Measurements from ENCODE around the gene STK35.
A peak's percentile ranks its signal among the peaks of the same experiment; 100 is the strongest.

Gene STK35

DNA sequence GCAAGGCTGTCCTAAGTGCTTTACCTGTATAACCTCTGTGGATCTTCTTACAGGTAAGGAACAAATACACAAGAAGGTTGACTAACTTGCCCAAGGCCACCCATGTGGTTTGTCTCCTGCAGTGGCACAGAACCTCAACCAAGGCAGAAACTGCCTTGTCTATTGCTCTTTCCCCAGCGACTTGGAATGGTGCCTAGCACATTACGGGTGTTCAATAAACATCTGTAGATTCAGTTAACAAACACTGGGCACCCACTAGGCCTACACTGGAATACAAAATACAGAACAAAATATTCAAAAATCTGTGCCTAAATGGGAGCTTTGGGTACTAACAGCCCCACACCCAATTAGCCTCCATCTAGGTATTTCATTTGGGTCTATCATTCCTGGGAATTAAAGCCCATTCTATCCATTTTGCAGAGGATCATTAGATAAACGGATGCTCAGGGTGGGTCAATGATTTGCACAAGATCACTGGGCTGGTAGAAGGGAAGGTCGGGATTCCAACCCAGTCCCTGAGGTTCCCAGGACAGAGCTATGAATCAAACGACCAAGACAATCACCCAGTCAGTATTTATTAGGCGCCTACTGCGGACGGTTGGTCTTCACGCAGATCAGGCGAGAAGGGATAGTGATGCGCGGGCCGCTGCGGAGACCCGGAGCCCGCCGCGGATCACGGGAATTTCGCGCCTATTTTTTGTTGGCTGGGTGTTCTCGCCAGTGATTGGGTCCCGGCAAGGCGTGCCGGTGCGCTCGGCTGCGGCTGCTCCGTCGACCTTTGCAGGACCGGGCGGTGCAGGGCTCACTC is at the start of gene STK35:
TSS of gene STK35 (plus strand) at position 771 of the 808 bp plus-strand sequence. CDS start 55 bp downstream, outside the sequence.
- peak in 1 of 2 donors; percentile 53 for DNase-seq (ENCODE audit: low read depth in 1 of 2, low spot score in 1 of 2)

DNA sequence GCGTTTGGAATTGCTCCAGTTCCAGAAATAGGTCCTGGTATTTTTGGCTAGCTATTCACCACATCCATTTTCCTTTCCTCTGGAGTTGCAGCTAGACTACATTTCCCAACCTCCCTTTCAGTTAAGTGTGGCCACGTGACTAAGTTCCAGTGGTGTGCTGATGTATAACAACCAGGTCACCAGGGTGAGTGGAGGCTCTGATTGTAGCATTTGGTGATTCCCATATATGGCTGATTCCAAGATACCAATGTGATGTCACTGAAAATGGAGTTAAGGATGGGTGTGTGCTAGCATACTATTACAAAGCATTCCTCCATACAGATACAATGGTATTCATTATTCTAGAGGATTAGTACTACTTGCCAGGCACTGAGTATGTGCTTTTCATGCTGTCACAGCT is 49.7 kb upstream of the STK35 start:
- DNase-seq (ENCODE audit: low read depth in 1 of 2, low spot score in 1 of 2): no peak

DNA sequence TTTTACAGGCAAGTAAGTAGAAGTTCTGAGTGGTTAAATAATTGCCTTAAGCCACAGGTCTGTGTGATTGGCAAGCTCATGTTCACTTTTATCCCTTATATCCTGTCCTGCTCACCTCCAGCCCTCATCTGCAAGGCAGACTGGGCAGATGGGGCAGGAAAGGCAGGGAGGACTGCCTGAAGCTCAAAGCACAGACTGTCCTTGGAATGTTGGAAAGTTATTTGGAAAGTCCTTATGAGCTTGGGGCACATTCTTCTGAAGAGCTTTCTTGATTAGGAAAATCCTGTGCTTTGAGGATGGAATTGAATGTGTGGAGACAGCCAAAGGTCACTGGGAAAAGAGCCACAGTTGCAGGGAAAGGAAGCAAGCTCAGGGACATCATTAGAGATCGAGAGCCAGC is 48.9 kb upstream of the STK35 start:
- no peak for DNase-seq (ENCODE audit: low read depth in 1 of 2, low spot score in 1 of 2)

DNA sequence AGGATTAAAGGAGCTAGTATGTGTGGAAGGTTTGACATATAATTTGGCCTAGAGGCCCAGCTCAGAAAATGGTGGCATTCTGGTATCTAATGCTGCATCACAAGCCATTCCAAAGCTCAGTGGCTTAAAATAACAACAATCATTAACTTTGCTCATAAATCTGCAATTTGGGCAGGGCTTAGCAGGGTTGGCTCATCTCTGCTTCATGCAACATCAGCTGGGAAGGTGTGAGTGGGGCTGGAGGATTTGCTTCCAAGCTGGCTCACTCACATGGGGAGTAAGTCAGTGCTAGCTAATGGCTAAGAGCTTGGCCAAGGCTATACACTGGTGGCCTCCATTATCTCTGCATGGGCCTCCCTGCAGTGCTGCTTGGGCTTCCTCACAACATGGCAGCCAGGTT is 48.0 kb upstream of the STK35 start:
- DNase-seq (ENCODE audit: low read depth in 1 of 2, low spot score in 1 of 2): no peak

DNA sequence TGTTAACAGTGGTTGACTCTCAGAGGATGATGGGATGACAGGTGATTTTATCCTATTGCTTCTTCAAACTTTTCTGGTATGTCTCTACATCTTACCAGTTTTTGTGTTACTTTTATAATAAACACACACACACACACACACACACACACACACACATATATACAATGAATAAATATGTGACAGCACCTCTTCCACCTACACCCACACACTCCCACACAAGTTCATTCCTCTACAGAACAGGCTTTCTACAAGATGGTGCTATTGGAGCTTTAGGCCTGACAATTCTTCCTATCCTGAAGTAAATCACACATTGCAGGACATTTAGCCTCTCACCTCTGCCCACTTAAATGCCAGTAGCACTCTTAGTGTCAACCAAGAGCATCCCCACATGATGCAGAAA is 46.7 kb upstream of the STK35 start:
- DNase-seq (ENCODE audit: low read depth in 1 of 2, low spot score in 1 of 2): no peak

DNA sequence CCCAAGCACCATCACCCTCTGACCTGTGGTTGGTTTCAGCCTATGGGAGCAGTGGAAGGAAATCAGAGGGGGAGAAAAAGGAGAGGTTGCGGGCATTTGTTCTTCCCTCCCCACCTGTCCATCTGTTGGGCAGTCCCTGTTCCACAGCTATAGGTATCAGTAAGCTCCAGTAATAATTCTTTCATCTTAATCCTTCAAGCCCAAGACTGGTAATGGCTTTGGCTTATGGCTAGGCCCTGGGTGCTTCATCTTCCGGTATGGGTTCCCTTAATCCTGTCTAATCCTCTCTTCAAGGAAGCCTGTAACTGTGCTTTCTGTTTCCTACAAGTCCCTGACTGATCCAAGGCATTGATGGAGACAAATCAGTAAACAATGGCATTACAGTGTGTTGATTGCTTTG is 42.2 kb upstream of the STK35 start:
- DNase-seq (ENCODE audit: low read depth in 1 of 2, low spot score in 1 of 2): no peak

DNA sequence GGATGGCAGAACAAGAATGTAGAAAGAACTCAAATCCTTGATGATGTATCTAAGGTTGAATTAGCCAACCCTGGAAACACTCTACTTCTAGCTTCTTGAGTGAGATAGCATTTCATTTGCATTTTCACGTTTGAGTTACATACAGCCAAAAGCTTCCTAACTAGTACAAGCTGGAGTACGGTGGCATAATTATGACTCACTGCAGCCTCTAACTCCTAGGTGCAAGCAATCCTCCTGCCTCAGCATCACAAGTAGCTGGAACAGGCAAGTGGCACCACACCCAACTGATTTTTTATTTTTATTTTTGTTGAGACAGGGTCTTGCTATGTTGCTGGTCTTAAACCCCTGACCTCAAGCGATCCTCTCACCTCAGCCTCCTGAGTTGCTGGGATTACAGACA is 36.5 kb upstream of the STK35 start:
- no peak for DNase-seq (ENCODE audit: low read depth in 1 of 2, low spot score in 1 of 2)

DNA sequence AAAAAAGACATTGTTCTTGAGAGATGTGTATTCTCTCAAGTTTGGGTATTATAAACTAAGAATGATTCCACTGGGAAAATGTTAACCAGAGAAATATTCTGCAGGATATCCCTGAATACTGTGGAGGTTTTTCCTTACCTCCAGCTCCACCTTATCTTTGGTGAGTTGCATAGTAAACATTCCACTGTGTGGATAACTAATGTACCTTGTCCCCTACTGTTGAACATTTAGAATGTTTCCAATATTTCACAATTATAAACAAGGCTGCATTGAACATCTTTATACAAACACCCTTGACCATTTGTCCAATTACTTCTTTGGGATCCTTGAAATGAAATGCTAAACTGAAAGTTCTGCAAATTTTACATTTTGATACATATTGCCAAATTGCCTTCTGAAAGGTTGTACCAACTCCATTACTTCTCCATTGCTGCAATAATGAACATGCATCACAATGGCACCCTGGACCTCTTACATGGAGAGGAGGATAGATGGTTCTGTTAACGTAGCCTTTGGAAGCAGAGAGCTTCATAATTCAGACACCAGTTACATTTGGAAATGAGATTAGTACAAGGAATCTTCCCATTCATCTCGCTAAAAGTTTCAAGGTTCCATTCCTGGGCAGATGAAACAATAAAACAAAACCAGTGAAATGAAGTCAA is 35.0 kb upstream of the STK35 start:
- no peak for DNase-seq (ENCODE audit: low read depth in 1 of 2, low spot score in 1 of 2)

DNA sequence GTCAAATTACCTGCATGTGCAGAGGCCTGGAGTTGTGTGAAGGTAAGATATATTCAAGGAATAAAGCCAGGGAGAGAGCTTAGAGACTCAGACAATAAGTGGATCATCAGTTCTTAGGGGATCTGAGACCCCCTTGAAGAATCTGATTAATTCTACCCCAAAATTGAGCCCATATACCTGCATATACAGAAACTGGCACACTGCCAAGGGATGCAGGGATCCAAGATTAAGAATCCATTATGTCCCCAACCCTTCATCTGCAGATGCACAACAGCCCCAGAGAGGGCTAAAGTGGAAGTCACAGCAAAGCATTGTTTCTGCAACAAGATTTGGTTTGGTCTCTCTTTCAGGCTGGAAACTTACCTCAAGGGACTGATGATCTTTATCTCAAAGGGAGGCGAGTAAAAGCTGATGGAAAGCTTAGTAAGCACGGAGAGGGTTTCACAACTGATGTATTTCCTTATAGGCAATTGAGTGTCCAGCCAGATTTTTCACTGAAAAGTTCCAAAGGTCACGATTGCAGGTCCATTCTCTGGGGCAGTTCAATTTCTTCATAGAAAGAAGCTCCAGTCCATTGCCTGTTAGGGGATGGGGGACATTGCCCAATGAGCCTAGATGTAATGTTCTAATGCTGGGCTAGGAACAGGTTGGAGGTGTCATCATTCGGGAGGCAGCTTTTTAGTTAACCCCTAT is 20.9 kb upstream of the STK35 start:
- DNase-seq (ENCODE audit: low read depth in 1 of 2, low spot score in 1 of 2): no peak

DNA sequence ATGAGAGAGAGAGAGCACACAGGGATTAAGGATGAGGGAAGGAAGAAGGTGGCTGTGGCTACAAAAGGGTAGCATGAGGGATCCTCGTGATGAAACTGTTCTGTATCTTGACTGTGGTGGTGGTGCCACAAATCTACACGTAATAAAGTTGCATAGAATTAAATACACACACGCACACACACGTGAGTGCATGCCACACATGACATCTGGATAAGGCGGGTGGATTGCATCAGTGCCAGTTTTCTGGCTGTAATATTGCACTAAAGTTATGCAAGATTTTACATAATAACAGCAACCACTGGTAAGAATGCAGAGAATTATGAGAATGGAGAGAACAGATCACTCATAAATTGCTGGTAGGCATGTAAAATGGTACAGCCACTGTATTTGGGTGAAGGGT is 16.9 kb upstream of the STK35 start:
- no peak for DNase-seq (ENCODE audit: low read depth in 1 of 2, low spot score in 1 of 2)

DNA sequence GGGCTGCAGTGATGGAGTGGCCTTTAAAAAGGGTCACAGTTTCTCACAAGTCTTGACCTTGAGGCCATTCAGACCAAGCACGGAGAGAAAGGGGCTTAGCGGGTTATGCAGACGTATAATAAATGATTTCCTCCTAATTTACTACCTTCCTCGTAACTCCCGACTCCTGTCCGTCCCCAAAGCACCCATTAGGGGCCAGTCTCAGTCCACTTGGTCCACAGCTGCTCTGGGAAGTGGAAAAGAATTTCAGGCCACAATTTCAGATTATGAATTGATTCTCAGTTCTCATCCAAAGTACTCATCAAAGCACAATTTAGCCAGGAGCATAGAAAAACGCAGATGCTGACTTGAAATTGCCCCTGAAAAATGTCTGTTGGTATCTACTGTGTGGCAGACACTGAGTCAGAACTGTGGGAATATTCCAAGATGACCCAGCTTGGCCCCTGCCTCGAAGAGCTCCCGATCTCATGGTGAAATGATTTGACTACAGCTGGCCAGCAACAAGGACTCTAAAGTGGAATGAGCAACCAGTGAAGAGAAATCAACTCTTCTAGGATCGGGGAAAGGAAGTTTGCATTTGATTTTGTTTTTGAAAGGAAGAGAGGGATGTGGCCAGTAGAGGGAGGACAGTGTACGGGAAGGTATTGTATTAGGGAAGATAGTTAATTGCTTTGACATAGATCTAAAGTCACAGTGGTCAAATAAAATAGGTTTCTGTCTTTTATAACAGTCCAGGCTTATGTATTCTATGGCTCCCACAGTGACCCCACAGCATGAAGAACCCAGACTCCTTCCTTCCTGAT is 15.2 kb upstream of the STK35 start:
- DNase-seq (ENCODE audit: low read depth in 1 of 2, low spot score in 1 of 2): no peak

DNA sequence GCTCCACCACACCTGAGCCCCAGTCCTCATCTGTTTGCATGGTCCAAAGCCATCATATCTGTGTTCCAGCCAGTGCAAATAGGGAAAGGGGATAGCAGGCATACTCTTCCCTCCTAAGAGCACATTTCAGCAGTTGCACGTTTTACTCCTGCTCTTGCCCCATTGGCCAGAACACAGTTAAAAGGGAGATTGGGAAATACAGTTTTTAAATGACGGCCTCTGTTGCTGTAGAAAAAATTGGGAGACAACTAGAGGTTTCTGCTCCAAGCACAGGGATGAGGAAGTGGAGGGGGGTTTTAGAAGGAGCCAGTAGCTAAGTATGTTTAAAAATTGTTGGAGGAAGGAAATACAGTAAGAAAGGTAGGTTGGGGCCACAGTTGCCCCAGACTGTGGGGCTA is 14.6 kb upstream of the STK35 start:
- DNase-seq (ENCODE audit: low read depth in 1 of 2, low spot score in 1 of 2): no peak

DNA sequence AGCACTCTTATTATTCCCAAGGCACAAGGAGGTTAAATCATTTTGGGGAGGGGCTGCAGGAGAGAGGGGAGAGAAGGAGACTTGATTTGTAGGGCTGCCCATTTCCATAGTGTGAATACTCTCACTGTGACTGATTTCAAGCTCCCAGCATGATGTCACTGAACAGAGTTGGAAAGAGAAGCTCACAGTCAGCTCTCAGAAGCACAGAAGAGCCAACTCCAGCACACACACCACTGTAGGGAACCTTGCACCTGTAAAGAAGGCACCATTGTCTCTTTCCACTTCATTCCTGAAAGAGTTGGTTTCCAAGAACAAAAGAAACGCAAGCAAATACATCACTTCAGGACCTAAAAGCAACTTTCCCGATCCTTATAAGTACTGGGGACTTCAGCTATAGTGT is 12.7 kb upstream of the STK35 start:
- DNase-seq (ENCODE audit: low read depth in 1 of 2, low spot score in 1 of 2): no peak

DNA sequence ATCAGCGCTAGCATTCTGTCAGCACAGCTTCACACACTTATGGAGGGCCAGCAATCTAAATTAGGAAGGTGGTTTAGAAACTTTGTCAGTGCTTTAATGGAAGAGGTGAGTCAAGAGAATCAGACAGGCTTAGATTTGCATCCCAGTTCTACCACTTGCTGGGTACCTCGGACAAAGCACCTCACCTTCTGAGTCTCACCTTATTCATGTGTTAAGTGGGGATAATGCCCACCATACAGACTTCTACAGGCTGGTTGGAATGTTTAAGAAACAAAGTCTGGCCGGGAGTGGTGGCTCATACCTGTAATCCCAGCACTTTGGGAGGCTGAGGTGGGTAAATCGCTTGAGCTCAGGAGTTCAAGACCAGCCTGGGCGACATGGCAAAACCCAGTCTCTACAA is 12.2 kb upstream of the STK35 start:
- no peak for DNase-seq (ENCODE audit: low read depth in 1 of 2, low spot score in 1 of 2)

DNA sequence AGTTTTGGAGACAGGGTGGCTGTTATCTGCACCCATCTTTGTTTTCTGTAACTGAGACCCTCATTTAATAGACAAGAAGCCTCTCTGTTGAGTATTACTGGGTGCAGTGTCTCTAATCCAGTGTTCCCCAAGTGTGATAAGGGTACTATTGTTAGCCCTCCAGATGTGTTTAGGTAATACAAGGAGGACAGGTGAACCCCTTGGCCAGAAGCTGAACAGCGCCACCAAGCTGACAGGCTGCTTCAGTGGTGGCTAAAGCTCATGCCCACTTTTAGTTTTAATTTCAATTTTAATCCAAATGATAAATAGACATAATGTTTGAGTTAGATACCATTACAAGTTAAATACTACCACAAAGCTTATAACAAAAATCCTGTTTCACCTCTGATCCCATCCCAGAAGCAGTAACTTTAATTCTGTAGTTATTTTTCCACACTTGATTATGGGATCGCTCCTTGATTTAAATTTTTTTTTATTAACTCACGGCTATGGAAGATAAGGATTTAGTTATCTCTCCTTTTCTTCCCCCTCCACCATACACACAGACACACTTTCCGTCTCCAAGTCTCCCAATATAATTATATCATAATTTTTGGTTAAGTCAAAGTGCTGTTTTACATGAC is 8.4 kb upstream of the STK35 start:
- no peak for DNase-seq (ENCODE audit: low read depth in 1 of 2, low spot score in 1 of 2)

DNA sequence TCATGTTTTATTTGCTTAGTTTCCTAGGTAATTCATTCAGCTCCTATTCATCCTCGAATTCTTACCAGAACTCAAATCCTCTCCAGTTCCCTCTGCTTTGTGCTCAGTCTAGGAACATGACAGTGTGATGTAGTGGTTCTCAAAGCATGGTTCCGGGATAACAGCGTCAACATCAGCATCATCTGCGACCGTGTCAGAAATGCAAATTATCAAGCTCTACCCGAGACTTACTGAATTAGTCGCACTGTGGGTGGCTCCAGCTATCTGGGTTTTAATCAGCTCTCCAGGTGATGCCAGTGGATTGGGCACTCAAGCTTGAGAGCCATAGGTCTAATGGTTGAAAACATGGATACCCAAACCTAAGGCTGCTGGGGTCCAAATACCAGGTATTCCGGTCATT is 7.7 kb upstream of the STK35 start:
- DNase-seq (ENCODE audit: low read depth in 1 of 2, low spot score in 1 of 2): no peak

DNA sequence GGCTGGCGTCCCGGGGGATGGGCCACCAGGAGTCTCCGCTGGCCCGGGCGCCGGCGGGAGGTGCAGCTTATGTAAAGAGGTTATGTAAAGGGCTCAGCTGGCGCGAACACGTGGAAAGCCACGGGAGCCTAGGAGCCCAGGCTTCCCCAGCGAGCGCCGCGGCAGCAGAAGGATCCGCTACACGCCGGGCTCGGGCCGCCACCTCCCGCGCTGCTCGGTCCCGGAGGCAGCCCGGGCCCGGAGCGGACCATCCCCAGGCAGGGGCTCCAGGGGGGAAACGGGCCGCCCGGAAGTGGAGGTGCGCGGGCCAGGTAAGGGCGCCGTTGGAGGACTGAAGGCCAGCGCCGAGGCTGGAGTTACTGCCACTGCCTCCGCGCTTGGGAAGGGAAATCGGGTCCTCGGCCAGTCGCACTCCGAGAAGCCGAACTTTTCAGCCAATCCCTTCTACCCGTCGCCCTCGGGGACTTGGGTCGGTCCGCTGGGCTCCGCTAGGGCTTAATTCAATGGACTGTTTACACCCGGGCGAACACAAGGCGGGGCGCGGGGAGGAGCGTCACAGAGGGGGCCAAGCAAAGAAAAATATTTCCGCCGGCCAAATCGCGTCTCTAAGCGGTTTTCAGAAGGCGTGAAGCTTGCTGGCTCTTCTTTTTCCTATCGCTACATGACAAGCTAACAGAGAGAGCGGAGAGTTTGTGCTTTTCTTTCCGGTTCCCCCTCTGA is 398 bp downstream of the STK35 start:
- DNase-seq (ENCODE audit: low read depth in 1 of 2, low spot score in 1 of 2): peak; percentile 78 to 83

DNA sequence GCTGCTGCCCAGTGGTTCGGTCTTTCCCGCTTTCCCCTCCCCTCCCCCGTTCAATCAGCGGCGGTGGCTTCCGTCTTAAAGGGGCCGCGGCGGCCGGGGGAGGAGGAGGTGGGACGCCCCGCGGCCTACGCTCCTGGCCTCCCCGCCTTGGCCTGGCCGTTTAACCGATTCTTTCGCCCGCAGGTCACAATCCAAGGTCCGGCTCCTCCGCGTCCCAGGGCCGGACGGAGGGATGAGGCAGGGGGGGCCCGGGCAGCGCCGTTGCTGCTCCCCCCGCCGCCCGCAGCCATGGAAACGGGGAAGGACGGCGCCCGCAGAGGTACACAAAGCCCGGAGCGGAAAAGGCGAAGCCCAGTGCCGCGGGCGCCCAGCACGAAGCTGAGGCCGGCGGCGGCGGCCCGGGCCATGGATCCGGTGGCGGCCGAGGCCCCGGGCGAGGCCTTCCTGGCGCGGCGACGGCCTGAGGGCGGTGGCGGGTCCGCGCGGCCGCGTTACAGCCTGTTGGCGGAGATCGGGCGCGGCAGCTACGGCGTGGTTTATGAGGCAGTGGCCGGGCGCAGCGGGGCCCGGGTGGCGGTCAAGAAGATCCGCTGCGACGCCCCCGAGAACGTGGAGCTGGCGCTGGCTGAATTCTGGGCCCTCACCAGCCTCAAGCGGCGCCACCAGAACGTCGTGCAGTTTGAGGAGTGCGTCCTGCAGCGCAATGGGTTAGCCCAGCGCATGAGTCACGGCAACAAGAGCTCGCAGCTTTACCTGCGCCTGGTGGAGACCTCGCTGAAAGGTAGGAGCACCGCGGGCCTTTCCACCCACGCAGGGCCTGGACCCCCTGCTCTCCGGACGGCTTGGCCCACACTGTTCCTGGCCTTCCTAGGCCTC is 1.2 kb downstream of the STK35 start:
- DNase-seq (ENCODE audit: low read depth in 1 of 2, low spot score in 1 of 2): peak; percentile 68 to 74

DNA sequence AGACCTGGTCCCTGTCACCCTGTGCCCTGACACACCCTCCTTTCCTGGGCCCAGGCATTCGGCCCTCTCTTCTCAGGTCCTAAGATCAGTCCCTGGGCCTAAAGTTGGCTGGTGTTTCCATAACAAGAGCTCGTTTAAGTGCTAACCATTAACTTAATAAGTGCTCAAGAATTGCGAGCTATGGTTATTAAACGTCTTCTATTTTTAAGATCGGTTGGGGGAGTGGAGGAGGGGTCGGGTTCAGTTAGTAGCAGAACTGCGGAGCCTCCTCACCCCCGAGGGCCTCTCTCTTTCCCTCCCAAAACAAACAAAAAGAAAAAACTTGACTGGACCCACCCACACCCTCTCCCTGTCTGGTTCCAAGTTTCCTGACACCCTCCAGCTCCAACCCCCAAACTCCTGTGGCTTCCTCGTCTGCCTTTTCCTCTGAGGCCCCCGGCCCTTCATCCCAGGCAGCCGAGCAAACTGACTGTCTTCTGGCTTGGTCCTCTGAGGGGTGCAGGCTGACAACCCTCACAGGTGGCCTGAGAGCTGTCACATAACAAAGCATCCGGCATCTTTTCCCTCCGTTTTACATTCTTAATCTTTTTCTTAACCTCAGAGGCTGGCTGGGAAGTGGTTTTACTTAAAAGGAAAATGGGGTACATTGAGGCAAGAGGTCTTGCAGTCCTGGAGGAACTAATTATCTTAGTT is 2.0 kb downstream of the STK35 start:
- no peak for DNase-seq (ENCODE audit: low read depth in 1 of 2, low spot score in 1 of 2)

Measured in stimulated activated CD4-positive, alpha-beta T cell treated with anti-CD3 and anti-CD28 coated beads, Interleukin-15, amount 100 ng/mL, for 1 hour (primary cell).